Measurements from ENCODE around the gene TMEM41A. TPM values are rescaled to one million over a fixed set of nuclear protein-coding genes. Genes with fewer than 3 reads are reported as not detected.
"Not testable (repeated sequence)": the region's sequence is repeated elsewhere in the genome, so short reads cannot be mapped to it uniquely, and the experiment has no call there.

Gene TMEM41A
- total RNA-seq, 1 donor from 2014 or later = 10.0 TPM

- ATAC-seq (no peak), DNase-seq (ENCODE audit: missing footprints) (no peak)
- intact Hi-C loops (cut with DNase I) = no loop called here
These were observed 4.2 kb upstream of the TMEM41A start for GRCh38 chr3:185502987-185503386.

GRCh38 chr3:185490241-185490640 lies 8.6 kb downstream of the TMEM41A start:
- ATAC-seq (no peak), DNase-seq (ENCODE audit: missing footprints) (no peak)
- intact Hi-C loops (cut with DNase I) = no loop called here

GRCh38 chr3:185489462-185489861 lies 9.4 kb downstream of the TMEM41A start:
- DNase-seq (ENCODE audit: missing footprints) = no peak
- ATAC-seq = no peak
- intact Hi-C loops (cut with DNase I) = no loop called here

GRCh38 chr3:185488465-185488864 lies 10.4 kb downstream of the TMEM41A start:
- ATAC-seq = no peak
- intact Hi-C loops (cut with DNase I) = no loop called here
- DNase-seq (ENCODE audit: missing footprints) = no peak

- no peak for ATAC-seq
- DNase-seq (ENCODE audit: missing footprints) = no peak
- intact Hi-C loops (cut with DNase I) = no loop called here
These were observed 12.4 kb downstream of the TMEM41A start for GRCh38 chr3:185486394-185486793.

GRCh38 chr3:185484296-185484695 lies 14.5 kb downstream of the TMEM41A start:
- ATAC-seq = no peak
- intact Hi-C loops (cut with DNase I) = no loop called here
- DNase-seq (ENCODE audit: missing footprints) = no peak

GRCh38 chr3:185479373-185479945 lies 19.4 kb downstream of the TMEM41A start:
- no peak for DNase-seq (ENCODE audit: missing footprints)
- no peak for ATAC-seq
- intact Hi-C loops (cut with DNase I) = no loop called here

GRCh38 chr3:185477316-185477715 lies 21.5 kb downstream of the TMEM41A start:
- intact Hi-C loops (cut with DNase I) = no loop called here
- ATAC-seq (no peak), DNase-seq (ENCODE audit: missing footprints) (no peak)

- intact Hi-C loops (cut with DNase I); DNase-seq (ENCODE audit: missing footprints); ATAC-seq: not testable (repeated sequence)
These were observed 23.9 kb downstream of the TMEM41A start for GRCh38 chr3:185474922-185475321.

- no peak for DNase-seq (ENCODE audit: missing footprints)
- intact Hi-C loops (cut with DNase I) = no loop called here
- ATAC-seq = no peak
These were observed 25.5 kb downstream of the TMEM41A start for GRCh38 chr3:185473290-185473815.

GRCh38 chr3:185470323-185470722 lies 28.5 kb downstream of the TMEM41A start:
- no peak for DNase-seq (ENCODE audit: missing footprints)
- no peak for ATAC-seq
- intact Hi-C loops (cut with DNase I) = no loop called here

- no peak for ATAC-seq
These were observed 29.3 kb downstream of the TMEM41A start for GRCh38 chr3:185469542-185469941.

GRCh38 chr3:185466123-185466522 lies 32.7 kb downstream of the TMEM41A start:
- ATAC-seq; DNase-seq (ENCODE audit: missing footprints); intact Hi-C loops (cut with DNase I): not testable (repeated sequence)

More at GRCh38 chr3:185469542-185469941, 29.3 kb downstream of the TMEM41A start:
- no peak for DNase-seq (ENCODE audit: missing footprints)
- intact Hi-C loops (cut with DNase I) = no loop called here

GRCh38 chr3:185465471-185465870 lies 33.4 kb downstream of the TMEM41A start:
- DNase-seq (ENCODE audit: missing footprints) = no peak
- intact Hi-C loops (cut with DNase I) = no loop called here
- no peak for ATAC-seq

GRCh38 chr3:185460719-185461350 lies 38.0 kb downstream of the TMEM41A start:
- intact Hi-C loops (cut with DNase I) = no loop called here
- no peak for ATAC-seq
- no peak for DNase-seq (ENCODE audit: missing footprints)

GRCh38 chr3:185460309-185460708 lies 38.5 kb downstream of the TMEM41A start:
- intact Hi-C loops (cut with DNase I) = no loop called here
- no peak for ATAC-seq
- DNase-seq (ENCODE audit: missing footprints) = no peak

GRCh38 chr3:185457376-185457775 lies 41.5 kb downstream of the TMEM41A start:
- DNase-seq (ENCODE audit: missing footprints) (no peak), ATAC-seq (no peak)
- intact Hi-C loops (cut with DNase I) = no loop called here

- intact Hi-C loops (cut with DNase I); DNase-seq (ENCODE audit: missing footprints); ATAC-seq: not testable (repeated sequence)
These were observed 47.4 kb downstream of the TMEM41A start for GRCh38 chr3:185451432-185451831.

GRCh38 chr3:185448107-185448506 lies 50.7 kb downstream of the TMEM41A start:
- DNase-seq (ENCODE audit: missing footprints) = no peak
- intact Hi-C loops (cut with DNase I) = no loop called here
- no peak for ATAC-seq

GRCh38 chr3:185444329-185444728 lies 54.5 kb downstream of the TMEM41A start:
- ATAC-seq (no peak), DNase-seq (ENCODE audit: missing footprints) (no peak)
- intact Hi-C loops (cut with DNase I) = no loop called here
